Fibroblast of gingiva (primary cell): ENCODE data around the gene YIF1A.

Source experiments
- DNase-seq: peaks from one replicate; pipeline ENCODE4 v3.0.0-alpha.2; 2011; ENCODE audit warnings: low read depth

The YIF1A gene, protein sequence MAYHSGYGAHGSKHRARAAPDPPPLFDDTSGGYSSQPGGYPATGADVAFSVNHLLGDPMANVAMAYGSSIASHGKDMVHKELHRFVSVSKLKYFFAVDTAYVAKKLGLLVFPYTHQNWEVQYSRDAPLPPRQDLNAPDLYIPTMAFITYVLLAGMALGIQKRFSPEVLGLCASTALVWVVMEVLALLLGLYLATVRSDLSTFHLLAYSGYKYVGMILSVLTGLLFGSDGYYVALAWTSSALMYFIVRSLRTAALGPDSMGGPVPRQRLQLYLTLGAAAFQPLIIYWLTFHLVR

DNA sequence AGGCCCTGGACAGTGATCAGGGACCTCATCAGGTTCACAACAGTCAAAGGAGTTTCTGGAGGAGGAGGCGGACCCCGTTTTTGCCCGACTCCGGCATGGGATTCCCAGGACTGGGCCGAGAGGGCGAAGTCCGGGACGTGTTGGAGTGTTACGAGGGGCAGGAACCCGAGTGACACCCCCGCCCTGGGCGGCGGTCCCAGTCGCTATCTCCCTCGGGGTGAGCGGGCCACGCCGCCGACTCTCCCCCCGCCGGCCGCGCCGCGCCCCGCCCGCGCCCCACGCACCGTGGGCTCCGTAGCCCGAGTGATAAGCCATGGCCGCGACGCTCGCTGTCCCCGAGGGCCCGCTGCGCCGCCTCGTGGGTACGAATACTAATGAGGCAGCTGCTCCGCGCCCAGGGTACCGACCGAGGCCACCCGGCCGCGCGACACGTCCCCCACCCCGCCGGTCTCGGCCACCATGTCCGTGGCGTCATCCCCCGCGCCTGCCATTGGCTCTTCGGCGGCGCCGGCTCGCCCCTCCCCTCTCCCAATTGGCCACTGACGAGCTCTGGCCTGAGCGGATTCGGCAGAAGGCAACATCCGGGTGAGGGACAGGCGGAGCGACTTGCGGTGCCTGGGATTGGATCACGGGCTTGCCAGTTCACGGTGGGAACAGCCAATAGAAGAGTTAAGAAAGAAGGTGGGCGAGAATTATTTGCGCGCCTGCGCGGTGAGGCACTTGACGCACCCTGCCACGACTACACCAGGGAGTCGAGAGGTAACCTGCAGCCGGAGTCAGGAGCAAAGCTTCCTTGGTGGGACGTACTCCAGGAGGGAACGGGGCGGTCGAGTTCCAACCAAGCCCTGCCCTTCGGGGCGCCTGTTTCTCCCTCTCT lies at the start of gene YIF1A:
YIF1A (minus strand) TSS at position 473 of the 877 bp plus-strand sequence; CDS start at position 315, 158 bp downstream.
- peak; percentile 100 for DNase-seq

DNA sequence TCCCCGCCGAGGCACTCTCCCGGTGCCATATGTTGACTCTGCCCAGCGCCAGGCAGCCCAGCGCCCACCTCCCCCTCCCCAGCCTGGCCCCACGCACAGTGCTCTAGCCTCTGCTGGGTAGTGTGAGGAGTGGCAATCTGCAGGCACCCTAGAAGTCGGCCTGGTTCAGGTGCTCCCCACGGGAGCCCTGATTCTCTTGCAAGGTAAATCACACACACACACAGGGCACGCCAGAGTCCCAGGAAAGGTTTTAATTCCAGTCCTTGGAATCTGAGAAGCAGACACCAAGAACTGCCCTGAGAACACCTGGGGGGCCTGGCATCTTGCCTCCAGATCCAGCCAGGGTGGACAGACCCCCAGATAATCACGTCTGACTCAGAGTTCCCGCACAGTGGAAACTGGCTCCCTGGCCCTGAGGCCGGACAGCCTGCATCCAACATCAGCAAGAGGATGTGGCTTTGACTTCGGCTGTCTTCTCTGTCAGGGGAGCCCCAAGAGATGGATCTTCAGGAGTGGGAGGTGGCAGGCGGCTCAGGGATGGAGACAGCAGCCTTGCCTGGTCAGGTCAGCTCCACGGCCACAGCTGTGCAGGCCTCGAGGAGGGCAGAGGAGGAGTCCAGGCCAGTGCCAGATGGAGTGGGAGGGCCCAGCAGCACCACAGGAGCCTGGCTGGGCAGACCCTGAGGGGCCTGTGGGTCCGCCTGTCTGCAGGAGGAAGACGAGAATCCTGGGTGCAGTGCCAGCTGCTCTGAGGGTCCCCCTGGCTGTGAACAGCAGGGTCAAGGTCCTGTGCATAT lies 48.4 kb upstream of the YIF1A start:
- DNase-seq = no peak

DNA sequence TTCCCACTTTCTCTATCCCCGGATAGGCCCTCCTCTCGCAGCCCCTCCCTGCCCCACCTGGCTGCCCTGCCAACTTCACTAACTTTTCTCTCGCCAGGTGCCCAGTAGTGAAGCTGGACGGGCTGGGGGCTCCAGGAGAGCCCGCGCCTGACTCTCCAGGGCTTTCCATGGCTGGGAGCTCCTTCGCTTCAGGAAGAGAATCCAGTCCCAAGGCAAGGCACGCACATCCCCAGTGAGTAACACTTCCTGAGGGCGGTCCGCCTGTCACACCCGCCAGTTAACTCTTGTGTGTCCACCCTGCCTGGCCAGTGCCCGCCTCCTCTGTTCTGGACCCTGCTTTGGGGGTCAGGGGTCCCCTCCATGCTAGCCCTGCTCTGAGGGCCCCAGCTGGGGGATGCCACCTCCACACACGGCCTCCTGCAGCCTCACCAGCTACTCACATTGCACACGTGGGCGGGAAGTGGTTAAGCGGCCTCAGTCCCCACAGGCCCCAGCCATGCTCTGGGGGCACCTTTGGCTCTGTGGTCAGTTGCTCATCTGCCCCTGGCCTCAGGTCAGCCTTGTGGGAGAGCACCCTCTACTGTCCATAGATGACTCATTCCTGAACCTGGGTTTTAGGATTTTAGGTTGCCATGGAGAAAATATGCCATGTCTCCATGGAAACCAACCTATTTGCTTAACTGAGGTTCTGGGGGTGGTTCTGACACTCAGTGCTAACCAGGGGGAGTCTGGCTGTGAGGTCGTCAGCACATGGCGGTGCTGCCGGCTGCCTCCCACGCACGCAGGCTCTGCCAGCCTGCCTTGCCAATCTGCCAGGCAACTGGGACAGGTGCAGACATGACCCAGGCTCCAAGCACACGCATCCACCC lies 47.5 kb upstream of the YIF1A start, which contains the start of gene RIN1:
RIN1 (minus strand) TSS at position 201 of the 869 bp plus-strand sequence; CDS start at position 169, 32 bp downstream.
- DNase-seq = peak; percentile 94

DNA sequence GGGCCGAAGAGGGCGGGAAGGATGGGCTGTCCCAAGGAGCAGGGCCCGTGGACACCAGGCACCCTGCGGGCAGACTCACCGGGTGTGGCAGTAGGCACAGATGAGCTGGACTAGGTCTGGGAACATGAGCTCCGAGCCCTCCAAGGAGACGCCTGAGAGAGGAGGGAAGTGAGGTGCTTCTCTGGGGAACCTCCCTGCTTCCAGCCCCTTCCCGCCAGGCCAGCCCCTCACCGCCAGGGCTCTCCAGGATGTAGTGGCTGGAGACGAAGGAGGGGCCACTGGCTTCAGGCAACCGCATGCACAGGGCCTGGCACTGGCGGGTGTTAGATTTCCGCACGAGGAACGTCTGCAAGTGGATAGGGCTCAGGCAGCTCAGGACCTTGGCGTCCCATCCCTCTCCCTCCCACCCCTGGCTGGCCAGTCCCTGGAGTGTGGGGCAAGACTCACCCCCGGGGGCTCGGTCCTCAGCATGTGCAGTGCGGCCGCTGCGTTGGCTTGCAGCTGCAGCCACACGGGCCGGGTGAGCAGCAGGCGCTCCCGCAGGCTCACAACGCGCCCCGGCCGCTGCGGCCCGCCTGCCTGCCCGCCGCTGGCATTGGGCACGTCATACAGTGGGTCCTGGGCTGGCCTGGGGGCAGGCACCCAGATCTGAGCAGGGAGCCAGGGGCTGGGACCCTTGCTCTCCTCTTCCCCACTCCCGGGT lies 46.7 kb upstream of the YIF1A start:
- peak; percentile 89 for DNase-seq

DNA sequence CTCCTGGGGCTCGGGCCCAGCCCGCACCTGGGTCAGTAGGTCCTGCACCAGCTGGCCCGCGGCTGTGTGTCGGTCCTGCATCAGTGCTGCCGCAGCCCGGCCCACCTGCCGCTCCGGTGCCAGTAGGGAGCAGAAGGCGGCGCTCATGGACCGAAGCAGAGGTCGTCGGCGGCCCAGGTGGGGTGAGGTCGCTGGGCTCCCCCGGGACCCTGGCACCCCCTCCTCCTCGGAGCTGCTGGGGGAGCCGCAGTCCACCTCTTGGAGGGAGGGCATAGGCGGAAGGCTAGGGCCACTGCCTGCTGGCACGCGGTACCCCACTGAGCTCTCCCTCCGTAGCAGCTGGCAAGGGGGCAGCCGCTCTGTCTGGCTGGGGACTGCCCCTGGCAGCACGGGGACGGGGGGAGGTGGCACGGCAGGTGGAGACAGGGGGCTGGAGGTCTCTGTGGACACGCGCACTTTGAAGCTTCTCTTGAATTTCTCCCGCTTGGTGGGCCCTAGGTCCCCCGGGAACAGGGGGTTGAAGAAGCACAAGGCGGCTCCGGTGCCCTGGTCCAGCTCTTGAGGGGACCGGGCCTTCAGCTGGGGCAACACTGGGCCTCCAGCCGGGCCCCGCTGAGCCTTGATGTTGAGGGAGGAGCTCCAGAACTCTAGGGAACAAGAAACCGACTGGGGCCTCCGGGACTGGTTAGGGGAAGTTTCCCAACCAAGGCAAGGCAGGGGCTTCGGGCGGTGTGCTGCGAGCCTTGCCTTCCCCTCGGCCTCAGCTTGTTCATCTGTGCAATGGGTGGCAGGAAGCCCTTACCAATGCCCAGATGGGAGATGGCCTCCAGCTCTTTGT lies 45.9 kb upstream of the YIF1A start:
- DNase-seq = no peak

DNA sequence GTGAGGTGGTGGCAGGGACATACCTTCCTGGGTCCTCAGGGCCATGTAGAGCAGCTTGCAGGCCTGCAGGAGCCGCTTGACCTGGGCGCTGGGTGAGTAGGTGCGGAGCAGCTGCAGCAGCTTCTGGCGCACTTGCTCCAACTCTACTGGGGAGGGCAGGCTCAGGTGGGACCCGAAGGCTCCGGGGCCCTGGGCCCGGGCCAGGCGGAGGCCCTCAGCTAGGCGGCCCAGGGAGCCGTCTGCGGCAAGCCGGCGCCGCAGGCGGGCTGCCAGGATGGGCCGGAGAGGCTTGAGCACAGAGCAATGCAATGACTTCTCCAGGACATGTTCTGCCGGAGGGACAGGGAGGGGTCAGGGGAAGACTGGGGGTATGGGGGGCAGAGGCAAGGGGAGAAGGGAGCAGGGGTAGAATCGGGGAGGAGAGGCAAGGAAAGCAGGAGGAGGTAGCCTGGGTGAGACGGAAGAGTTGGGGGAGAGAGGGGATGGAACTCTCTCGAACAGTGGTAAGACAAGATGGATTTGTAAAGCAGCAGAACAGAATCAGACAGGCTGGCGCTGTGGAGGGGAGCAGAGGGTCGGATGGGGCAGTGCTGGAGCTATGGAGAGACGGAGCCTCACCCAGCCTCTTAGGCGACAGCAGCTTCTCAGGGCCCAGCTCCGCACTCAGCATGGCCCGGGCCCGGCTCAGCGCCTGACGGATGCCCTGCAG lies 45.1 kb upstream of the YIF1A start:
- DNase-seq = no peak

DNA sequence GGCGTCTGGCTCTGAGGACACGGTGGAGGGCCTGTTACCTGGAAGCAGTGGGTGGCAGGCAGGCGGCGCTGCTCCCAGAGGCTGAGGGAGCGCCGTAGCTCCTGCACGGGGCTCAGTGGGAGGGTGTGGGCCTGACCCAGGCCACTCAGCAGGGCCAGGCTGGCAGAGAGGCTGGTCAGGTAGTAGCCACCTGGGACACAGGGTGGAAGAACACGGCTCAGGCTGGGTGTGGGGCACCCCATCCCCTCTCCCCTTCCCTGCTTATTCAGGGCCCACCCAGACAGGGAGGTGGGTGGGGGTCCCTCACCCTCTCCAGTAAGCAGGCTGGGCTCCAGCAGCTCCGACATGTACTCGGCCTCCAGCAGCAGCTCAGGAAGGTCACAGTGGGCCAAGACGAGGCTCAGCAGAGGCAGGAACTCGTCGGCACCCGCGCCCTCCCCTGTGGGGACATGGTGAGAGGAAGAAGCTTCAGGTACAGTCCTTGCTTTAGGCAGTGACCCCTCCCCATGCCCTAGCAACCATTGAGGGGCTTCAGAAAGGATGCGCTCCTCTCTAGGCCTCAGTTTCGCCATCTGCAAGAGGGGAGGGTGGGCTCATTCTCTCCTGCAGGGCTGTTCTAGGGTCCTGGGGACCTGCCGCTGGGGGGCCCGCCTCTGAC lies 44.4 kb upstream of the YIF1A start:
- no peak for DNase-seq

DNA sequence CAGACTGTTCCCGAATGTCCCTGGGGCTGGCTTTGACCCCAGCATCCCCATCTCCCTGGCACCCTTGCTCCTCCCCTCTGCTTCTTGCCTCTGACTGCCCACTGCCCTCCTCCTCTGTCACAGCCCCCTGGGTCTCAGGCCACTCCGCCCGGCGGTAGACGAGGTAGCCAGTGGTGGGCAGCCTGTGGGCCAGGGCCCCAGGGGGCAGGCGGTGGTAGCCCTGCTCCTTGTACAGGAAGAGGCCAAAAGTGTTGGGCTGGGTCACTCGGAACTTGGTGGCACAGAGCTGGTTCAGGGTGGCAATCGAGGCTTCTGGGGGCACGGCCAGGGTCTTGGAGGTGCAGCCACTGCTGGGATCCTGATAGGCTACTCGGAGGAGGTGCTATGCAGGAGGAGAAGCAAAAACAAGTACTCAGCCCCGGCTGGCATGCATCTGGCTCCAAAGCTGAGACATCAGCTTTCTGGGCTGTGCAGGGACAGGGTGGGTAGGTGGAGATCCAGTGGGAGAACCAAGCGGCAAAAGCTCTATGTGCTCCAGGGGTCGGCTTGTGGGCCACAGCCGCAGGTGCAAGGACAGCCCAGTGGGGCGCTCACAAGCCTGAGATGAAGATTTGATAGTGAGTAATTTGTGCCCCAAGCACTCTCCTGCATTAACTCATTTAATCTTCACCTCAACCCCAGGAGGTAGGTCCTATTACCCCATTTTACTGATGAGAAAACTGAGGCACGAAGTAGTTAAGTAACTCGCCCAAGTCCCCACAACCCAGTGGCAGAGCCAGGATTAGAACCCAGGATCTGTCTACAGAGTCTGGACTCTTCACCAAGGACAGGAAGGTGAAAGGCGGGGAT lies 43.7 kb upstream of the YIF1A start:
- DNase-seq = no peak

DNA sequence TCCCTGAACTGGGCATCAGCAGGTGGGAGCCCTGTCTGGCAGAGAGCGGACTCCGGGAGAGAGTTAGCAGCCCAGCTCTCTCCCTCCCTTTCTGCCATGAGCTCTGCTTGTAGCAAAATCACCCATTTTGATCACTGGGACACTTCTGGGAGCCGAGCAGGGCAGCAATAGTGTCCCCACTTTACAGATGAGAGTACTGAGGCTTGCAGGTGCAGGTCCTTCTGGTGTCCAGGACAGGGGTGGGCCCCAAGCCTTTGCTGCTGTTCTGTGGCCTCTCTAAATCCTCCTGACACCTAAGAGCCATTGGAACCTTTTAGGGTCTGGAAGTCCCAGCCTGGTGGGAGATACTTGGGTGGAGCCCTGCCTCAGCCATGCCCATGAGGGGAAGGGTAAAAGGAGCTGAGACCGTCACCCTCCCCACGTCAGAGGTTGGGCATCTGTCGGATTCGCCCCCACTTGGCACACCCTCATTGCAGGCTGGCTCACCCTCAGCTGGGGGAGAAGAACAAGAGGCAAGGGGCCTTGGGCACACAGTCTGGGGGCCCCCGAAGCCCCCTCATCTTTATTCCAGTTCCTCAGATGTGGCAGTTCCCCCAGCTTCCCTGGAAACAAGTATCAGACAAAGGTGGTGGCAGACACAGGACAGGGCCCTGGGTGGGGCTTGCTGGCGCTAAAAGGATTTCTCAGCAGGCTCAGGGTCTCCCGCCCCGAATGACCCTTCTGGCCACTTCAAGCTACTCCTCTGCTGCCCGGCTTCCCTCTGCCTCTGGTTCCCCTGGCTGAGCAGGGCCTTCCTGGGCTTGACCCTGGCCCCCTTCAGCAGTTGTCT lies 42.8 kb upstream of the YIF1A start:
- no peak for DNase-seq

DNA sequence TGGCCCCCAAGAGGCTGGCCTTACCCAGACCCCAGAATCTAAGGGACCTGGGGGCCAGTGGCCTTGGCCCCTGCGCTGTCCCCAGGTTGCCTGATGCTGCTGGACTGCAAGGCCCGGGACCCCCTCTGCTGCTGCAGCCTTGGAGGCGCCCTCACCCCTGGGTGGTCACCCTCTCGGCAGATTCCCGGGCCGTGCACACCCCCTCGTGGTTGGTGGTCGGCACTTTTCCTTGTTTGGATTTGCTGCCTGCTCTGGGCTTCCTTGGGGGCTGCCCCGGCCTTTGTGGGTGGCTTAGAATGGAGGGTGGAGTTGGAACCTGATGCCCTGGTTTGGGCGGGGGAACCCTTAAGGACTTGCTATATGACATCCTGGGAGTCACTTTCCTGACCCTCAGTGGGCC lies 42.0 kb upstream of the YIF1A start:
- no peak for DNase-seq

DNA sequence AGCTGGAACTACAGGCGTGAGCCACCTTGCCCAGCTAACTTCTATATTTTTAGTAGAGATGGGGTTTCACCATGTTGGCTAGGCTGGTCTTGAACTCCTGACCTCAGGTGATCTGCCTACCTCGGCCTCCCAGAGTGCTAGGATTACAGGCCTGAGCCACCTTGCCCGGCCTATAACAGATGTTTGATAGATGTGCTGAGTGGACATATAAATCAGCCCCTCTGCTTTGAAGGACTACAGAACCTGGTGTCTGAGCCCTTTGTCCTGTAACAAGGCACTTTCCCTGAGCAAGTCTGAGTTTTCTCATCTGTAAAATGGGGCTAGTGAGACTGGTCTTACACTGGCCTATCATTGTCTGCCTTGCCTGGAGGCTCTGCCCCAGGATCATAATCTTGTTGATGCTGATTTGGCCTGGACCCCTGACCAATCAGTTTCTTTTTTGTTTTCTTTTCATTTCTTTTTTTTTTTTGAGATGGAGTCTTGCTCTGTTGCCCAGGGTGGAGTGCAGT lies 40.3 kb upstream of the YIF1A start:
- DNase-seq = no peak

DNA sequence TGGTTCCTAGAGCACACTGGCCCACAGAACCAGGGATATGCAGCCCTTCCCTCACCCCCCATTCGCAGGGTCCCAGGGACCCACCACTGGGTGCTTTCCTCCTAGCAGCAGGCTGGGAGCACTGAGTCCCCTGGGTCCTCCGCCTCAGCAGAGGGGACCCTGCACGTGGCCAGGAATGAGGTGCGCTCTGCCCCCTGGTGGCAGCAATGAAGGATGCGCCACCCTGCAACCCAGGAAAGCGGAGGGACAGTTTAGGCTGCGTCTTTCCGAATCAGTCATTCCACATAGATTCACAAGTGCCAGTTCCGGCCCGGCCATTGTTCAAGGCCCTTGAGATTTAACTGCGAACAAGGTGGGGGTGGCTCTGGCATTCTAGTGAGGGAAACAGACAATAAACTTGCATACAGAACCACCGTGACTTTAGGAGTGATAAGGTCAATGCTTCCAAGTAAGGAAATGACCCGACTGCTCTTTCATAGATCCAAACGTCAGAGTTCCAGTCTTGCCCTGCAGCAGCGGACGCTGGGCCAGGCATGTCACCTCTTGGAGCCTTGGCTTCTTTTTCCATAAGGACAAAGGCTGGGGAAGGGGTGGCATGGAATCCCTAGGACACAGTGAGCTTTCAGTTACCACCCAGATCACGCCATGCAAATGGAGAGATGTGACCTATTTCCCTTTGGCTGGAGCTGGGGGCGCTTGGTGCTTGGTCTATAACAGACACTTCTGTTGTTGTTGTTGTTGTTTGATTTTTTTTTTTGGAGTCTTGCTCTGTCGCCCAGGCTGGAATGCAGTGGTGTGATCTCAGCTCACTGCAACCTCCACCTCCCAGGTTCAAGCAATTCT lies 39.6 kb upstream of the YIF1A start:
- DNase-seq = peak; percentile 73

DNA sequence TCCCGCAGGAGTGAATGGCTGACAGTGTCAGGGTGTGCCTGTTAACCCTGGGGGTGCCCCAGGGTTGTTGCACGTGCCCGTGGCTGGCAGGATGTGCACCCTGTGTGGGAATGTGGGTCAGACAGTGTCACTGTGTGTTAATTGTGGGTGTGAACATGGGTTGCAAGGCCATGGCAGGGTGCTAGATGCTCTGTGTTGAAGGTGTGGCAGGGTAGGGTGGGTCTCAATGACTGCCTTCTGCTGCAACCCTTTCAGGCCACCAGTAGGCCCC lies 39.0 kb upstream of the YIF1A start:
- DNase-seq = no peak

DNA sequence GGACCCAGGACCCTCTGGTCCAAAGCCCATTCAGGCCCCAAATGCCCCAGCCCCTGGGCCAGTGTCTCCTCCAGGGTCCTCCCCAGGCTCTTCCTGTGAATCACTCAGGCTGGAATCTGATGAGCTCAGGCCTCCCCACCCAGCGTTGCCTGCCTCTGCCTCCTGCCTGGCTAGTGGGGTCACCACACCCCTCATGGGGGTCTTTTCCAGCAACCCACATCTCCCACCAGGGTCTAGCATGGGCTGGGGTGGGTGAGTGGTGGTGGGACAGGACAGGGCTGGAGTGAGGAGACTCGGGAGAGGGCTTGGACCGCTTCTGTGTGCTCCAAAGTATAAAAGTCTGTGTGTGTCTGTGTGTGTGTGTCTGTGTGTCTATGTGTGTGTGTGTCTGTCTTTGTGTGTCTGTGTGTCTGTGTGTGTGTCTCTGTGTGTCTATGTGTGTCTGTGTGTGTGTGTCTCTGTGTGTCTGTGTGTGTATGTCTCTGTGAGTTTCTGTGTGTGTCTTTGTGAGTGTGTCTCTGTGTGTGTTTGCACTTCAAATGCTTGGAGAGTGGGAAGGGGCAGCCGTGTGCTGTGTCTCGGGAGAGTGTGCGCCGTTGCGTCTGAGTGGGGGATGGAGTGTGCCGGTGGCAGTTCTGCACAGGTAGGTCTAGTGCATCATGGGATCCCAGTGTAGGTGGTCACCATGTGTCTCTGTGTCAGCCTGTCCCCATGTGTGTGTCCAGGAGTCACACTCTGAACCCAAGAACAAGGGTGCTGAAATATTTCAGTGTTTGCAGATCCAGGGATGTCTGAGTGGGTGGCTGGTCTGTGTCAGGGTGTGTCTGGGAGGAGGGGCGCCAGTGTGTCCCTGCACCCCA lies 38.5 kb upstream of the YIF1A start:
- peak; percentile 52 for DNase-seq
